Right lung (tissue), 5 donors: ENCODE data around the gene KLHL9. TPM values are rescaled to one million over a fixed set of nuclear protein-coding genes. Genes with fewer than 3 reads are reported as not detected.
A peak's percentile ranks its signal among the peaks of the same experiment; 100 is the strongest.

Experiments used
- DNase-seq, 2 donors: peaks; one replicate each; pipeline ENCODE4 v3.0.0-alpha.2; 2013
- polyA plus RNA-seq, 5 donors: library from polyadenylated mRNA; unstranded; fragments of 120-200 nt; gene quantifications; one replicate each; pipeline versions ENCODE4 v1.2.1 to v1.2.3, GENCODE V29; 2013; ENCODE audit warnings: inconsistent platforms in 1 of 5, low replicate concordance in 1 of 5; ENCODE audit not compliant: insufficient read length in 5 of 5, insufficient read depth in 1 of 5

The KLHL9 gene
- polyA plus RNA-seq, 5 donors: 33.0 to 51.0 (median 42.0) TPM

DNA sequence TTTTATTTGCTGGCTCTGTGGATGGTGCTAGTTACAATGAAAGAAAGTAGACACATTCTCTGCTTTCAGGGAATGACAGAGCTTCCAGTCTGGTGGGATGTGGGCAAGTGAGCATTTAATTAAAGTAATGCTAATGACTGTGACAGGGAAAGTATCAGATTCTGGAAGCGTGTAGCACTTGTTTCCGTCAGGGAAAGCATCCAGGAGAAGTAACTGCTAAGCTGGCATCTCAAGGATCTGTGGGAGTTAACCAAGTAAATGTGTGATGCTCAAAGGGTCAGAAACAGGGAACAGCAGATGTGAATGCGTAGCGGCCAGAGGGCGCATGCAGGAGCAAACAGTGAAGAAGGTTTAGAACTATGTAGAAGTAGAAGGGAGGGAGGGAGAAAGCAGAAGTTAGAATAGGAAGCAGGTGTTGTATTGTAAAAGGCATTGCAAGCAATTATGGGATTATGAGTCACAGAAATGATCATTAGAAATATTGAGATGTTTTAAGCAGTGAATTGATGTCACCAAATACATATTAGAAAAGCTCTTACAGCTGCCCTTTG, 12.2 kb downstream of the KLHL9 start:
- DNase-seq: no peak

DNA sequence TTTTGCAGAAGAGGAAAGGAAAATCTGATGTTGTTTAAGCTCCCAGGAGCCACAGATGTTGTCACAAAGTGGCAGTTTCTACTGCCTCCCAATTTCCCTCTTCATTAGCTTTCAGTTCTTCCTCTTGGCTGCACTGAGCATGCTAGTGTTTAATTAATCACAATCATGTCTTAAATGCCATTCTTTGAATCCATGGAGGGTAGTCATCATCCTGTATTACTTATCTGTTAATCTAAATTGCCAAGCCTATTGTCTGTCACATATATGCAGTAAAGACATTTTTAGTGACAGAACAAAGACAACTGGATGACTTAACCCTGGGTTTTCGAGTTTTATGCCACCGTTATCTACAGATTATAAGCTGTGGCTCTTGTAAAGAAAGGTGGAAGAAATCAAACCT, 14.7 kb downstream of the KLHL9 start:
- no peak for DNase-seq

DNA sequence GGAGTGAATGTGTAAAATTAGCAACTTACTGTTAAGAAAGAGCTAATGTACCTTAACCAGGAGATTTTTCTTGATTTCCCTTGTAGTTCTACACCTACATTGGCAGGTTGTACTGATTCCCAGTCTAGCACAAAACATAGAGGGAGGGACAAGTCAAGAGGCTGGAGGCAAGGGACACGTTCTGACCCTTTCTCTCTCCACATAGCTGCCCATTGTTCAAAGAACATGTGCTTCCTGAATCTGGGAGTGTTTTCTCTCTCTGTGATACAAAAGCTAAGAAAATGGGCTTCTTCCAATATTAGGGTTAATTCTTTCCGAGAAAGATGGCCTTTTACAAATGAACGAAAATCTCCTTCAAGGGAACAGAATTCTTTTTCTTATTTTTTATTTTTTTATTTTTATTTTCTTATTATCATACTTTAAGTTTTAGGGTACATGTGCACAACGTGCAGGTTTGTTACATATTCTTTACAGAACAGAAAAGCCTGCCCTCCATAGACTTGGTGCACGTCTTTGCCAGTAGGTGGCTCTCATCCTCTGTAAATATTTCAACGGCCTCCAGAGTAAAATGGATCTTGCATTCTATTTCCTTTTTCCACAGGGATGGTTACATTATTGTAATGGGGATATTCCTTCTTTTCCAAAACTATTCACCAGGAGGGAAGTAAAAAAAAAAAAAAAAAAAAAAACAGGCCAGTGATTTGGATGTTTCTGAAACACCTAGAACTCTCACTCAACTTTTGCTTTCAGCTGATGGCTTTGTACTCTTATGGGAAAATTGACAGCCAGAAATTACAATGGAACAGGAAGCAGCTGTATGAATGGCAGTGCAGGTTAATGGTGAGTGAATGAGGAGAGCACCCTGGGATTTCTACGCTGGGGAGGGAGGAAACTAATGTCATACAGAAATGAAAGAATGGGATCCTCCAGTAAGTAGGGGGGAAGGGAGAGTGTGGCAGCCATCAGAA, 17.0 kb downstream of the KLHL9 start:
- DNase-seq: peak; percentile 14 to 36

DNA sequence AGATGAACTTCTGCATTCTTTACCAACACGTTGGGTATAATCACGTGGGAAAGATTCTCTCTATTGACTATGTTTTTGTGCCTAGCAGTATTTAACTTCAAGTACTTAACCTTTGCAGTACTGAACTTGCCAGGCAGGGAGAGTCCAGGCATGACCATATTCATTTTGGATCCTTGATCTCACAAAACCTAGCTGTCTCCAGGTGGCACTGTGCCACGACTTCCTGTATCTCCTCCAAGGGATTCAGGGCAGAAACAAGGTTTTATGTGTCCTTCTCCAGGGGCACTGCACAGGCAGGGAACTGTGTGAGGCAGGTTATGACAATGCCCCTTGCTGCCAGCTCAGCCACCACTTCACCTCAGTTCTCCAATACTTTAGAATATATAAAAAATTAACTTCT, 18.3 kb downstream of the KLHL9 start:
- no peak for DNase-seq

DNA sequence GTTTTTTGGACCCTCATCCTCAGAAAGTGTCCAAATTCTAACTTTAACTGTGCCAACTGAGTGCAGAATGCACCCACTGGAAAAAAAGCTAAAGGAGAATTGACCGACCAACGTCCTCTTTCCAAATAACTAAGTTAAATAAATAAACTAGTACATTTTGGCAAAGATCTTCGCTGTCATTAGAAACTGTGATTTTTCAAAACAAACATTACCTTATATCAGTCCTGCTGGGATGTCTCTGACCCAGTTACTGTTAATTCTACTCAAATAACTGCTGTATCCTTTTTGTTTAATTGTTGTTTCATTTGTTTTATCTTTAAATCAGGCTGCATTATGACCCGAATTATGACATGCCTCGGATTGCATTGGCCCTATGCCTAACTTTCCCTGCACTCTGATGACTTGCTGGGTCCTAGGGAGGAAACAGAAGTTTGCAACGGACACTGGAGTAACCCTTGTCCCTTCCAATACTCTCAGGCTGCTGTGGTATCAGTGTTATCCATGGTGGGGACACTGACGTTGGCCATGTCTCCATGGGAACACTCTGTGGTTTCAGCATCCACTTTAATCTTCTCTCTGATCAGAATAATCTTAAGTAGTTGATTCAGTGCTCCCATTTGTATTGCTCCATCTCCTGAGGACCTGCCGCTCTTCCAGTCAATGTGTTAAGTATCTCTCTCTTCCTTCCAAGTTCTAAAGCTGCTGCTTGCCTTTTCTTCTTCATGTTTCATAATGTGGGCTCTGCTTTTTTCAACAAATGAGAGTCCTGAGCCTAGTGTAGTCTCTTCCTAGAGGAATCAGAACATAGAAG, 19.0 kb downstream of the KLHL9 start:
- DNase-seq: peak; percentile 29

DNA sequence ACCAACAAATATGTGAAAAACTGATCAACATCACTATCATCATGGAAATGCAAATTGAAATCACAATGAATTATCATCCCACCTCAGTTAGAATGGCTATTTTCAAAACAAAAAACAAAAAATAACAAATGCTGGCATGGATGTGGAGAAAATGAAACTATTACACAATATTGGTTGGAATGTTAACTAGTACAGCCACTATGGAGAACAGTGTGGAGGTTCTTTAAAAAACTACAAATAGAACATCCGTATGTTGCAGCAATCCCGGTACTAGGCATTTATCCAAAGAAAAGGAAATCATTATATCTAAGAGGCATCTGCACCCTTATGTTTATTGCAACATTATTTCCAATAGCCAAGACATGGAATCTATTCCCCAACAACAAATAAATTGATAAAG, 21.1 kb downstream of the KLHL9 start:
- DNase-seq: no peak

DNA sequence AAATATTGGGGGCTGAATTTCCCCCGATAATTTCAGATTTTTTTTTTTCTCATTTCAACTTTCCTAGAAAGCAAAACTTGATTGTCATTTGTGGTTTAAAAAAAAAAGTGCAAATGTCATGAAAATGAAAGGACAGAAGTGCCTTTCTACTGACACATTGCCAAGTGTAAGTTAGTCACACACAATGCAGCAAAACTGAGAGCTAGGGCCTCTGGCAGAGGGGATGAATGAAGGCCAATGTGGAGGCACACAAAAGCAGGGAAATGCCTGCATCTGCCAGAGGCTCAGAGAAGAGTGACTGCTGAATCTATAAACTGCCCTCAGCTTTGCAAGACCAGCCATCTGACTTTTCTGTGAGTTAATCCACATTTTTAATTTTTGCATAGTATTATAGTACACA, 23.3 kb downstream of the KLHL9 start:
- DNase-seq: no peak

DNA sequence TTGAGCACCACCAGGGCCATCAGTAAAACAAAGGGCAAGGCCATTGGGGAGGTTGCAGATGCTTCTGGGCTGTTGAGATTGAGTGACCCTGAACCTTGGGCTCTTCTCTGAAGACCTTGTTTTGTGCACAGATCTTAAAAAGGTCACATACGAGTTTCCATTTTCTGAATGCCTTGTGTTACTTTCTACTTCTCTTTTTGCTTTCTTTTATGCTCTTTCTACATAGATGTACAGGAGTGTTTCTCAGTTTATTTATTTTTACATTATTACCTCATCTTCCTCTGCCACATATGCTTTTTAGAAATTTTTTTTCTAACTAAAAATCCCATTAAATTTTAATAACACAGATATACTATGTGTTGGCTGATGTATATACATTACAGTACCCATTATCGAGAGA, 30.0 kb downstream of the KLHL9 start, which contains the start of gene IFNA5:
Gene IFNA5 (minus strand): TSS at position 101 of the 400 bp plus-strand sequence. CDS start 57 bp downstream, at position 44.
- DNase-seq: no peak

DNA sequence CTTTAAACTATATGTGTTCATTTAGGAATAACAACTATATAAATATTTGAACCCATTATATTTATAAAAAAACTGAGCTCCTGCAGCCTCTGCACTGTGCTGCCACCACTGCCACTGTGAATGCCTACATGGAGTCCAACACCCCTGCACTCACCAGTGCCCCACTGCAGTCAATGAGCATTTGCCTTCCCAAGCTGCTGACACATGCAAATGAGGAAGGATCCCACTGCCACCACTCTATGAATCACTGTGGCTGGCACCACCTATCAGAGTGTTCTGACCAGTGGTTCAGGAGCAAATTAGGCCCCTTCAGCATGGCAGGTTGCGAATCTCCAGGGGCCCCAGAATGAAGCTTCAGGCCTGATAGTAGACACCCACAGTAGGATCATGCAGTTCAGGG, 39.2 kb downstream of the KLHL9 start:
- no peak for DNase-seq

DNA sequence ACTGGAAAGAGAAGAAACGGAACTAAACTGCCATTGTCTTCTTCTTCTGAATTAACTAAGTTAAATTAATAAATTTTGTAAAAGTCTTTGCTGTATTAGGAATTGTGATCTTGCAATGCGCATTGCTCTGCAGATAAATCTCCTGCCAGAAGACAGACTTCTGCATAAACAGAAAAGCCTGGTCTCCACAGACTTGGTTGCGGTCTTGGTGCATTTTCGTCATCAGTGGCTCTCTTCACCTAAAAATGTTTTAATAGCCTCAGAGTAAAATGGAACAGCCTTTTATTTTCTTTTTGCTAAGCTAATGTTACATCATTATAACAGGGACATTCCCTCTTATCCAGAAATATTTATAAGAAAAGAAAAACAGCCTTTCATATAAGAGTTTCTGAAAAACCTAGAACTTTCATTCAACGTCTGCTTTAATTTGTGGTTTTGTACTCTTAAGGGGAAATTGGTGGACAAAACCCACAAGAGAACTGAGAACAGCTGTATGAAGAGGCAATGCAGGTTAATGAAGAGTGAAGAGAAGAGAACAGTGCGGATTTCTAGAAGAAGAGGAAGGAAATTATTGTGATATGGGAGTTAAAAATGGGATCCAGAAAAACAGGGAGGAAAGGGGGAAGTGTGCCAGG, 40.2 kb downstream of the KLHL9 start:
- DNase-seq: no peak

DNA sequence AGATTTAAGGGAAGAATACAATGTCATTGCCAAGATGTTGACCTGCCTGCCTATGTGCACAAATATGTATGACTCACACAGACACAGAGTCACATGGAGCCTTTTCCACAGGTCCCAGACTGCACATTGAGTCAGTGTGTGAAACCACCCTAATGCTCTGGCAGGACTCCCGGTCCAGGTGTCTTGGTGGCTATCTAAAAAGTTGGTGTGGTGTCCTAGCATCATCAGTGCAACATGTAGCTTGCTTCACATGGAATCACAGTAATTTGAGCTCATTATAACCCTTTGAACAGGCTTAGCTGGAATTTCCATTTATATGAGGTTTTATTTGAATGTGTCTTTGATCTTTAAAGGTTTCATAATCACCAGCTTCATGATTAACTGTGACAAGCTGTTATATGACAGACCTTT, 40.8 kb downstream of the KLHL9 start:
- DNase-seq: no peak

DNA sequence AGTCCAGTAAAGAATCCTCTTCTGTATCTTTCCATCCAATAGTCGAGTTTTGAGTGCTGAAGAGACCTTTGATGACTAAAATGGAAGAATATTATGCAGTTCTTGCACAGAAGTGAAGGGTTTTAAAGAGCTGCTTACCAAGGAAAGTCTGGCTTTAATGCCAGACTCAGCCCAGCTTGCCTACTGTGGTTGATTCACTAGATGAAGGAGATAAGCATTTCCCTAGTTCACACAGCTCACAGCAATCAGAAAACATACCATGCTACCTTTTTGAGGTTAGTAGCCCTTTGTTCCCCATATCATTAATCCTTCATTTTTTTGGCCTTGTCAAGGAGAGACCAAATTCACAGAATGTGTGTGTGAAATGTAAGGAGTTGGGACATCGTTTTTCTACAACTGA, 45.4 kb downstream of the KLHL9 start:
- no peak for DNase-seq

DNA sequence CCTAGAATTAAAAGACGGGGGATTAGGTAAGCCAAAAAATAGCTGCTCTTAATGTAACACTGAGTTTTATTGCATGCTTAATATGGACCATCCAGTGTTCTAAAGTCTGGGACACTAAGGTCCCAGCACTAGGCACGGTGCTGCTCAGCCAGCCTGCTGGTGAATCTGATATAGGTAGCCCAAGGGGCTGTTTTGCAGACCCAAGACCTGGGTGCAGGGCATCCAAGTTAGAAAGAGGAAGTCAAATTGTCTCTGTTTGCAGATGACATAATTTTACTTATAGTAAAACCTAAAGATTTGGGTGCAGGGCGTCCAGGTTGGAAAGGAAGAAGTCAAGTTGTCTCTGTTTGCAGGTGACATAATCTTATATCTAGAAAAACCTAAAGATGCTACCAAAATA, 47.9 kb downstream of the KLHL9 start:
- no peak for DNase-seq

DNA sequence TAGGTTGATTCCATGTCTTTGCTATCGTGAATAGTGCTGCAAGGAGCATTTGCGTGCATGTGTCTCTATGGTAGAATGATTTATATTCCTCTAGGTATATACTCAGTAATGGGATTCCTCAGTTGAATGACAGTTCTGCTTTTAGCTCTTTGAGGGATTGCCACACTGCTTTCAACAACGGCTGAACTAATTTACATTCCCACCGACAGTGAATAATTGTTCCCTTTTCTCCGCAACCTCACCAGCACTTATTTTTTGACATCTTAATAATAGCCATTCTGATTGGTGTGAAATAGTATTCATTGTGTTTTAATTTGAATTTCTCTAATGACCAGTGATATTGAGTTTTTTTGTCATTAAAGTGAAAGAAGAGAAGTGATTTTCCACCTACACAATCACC, 48.5 kb downstream of the KLHL9 start:
- no peak for DNase-seq

DNA sequence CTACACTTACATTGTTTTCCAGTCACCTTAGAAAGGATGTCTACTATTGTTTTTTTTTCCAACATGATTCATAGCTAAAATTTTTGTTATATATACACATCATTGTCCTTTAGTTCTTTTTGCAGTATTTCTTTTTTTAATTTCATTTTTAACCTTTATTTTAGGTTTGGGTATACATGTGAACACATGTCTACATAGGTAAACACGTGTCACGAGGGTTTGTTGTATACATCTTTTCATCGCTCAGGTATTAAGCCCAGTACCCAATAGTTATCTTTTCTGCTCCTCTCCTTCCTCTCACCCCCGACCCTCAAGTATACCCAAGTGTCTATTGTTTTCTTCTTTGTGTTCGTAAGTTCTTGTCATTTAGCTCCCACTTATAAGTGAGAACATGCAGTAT, 49.1 kb downstream of the KLHL9 start:
- no peak for DNase-seq

DNA sequence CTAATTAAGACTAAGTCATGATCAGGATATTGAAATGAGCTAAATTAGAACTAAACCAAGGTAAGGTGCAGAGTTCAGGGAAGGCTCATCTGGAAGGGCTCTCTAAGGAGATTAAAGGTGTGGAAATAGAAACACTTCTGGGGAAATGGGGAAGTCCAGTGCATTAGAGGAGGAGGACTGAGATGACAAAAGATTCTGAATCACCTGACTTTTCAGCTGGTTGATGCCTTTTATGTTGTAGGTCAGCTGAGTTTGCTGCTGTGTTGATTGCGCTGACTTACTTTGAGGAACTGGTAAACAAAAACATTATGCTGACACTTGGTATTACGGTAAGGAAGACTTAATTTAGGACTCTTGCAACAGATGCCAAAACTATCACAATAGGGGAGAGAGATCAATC, 53.9 kb downstream of the KLHL9 start:
- no peak for DNase-seq

Other genes with a start within 250 kb of the KLHL9 start
- not detected for gene IFNW1, start 193.6 kb downstream of the KLHL9 start, polyA plus RNA-seq
- gene IFNA21, start 168.7 kb downstream of the KLHL9 start, polyA plus RNA-seq: under 1 TPM in 1 of 5 donors, not detected in 4; 0.17 TPM
- not detected for gene IFNA4, start 147.8 kb downstream of the KLHL9 start, polyA plus RNA-seq
- not detected for gene IFNA7, start 133.2 kb downstream of the KLHL9 start, polyA plus RNA-seq
- not detected for gene IFNA10, start 128.3 kb downstream of the KLHL9 start, polyA plus RNA-seq
- gene IFNA16, start 118.1 kb downstream of the KLHL9 start, polyA plus RNA-seq: not detected
- gene IFNA17, start 107.2 kb downstream of the KLHL9 start, polyA plus RNA-seq: not detected
- gene IFNA14, start 95.4 kb downstream of the KLHL9 start, polyA plus RNA-seq: not detected
- gene IFNA5, start 30.1 kb downstream of the KLHL9 start, polyA plus RNA-seq: under 1 TPM in 1 of 5 donors, not detected in 4; 0.16 TPM
- not detected for gene IFNA6, start 15.5 kb upstream of the KLHL9 start, polyA plus RNA-seq
- gene IFNA13, start 32.7 kb upstream of the KLHL9 start, polyA plus RNA-seq: under 1 TPM in 2 of 5 donors, not detected in 3; 0.13 to 0.28 TPM
- not detected for gene IFNA2, start 50.0 kb upstream of the KLHL9 start, polyA plus RNA-seq
- gene IFNA8, start 73.7 kb upstream of the KLHL9 start, polyA plus RNA-seq: not detected
- under 1 TPM in 1 of 5 donors, not detected in 4; 0.19 TPM for gene IFNA1, start 105.0 kb upstream of the KLHL9 start, polyA plus RNA-seq
- gene IFNE, start 146.9 kb upstream of the KLHL9 start, polyA plus RNA-seq: under 1 TPM; 0.13 to 0.55 (median 0.21) TPM